ENCODE measurements around the gene VASN.
"Not testable (repeated sequence)": the region's sequence is repeated elsewhere in the genome, so short reads cannot be mapped to it uniquely, and the experiment has no call there.

DNA sequence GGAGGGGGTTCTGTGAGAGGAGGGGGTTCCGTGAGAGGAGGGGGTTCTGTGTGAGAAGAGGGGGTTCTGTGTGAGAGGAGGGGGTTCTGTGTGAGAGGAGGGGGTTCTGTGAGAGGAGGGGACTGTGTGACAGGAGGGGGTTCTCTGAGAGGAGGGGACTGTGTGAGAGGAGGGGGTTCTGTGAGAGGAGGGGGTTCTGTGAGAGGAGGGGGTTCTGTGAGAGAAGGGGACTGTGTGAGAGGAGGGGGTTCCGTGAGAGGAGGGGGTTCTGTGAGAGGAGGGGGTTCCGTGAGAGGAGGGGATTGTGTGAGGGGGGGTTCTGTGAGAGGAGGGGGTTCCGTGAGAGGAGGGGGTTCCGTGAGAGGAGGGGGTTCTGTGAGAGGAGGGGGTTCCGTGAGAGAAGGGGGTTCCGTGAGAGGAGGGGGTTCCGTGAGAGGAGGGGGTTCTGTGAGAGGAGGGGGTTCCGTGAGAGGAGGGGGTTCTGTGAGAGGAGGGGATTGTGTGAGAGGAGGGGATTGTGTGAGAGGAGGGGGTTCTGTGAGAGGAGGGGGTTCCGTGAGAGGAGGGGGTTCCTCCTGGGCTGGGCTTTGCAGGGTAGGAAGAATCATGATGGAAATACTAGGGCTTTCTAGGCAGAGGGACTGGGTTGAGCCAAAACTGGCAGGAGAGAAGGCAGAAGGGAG lies 27.2 kb upstream of the VASN start:
- TF ChIP-seq ARNT (IDR thresholded peaks at IDR 0.05); FOXA1 (IDR thresholded peaks at IDR 0.05); FOXM1 (IDR thresholded peaks at IDR 0.05; ENCODE audit: borderline replicate concordance); FOXK2 (IDR thresholded peaks at IDR 0.05); ELF4 (IDR thresholded peaks at IDR 0.05); HDGF (IDR thresholded peaks at IDR 0.05; ENCODE audit: borderline replicate concordance); ZNF384 (IDR thresholded peaks at IDR 0.05); SUZ12 (IDR thresholded peaks at IDR 0.05): not testable (repeated sequence)
